ENCODE results near the gene KREMEN1. TPM values are rescaled to one million over a fixed set of nuclear protein-coding genes. Genes with fewer than 3 reads are reported as not detected.

KREMEN1 gene
- polyA plus RNA-seq, 1 of the 3 experiments (the other 2 are of a cell fraction) = 10.0 TPM

- H3K9ac ChIP-seq = peak overlapping the region; percentile 30; the same call in 1 of the 2 replicates
- 36% methylated on average over 12 of the region's 13 CpGs for WGBS (ENCODE audit: low lambda C conversion rate)
- TF ChIP-seq YY1 (IDR thresholded peaks at IDR 0.05; ENCODE audit: low read depth) (no peak), EP300 (IDR thresholded peaks at IDR 0.05; ENCODE audit: borderline replicate concordance in 1 of 2, low read depth in 1 of 2, low read length in 1 of 2) (no peak), FOXM1 (IDR thresholded peaks at IDR 0.05; ENCODE audit: low read depth) (no peak), TAF1 (IDR thresholded peaks at IDR 0.05; ENCODE audit: borderline replicate concordance, low read depth, low read length) (no peak), MXI1 (IDR thresholded peaks at IDR 0.05; ENCODE audit: low read depth, low read length) (no peak), RAD21 (IDR thresholded peaks at IDR 0.05; ENCODE audit: low read length) (no peak), GATA2 (CRISPR knock-in tag; IDR thresholded peaks at IDR 0.05) (no peak), CHD2 (IDR thresholded peaks at IDR 0.05; ENCODE audit: low read length, partially characterized antibody) (no peak), NRF1 (IDR thresholded peaks at IDR 0.05; ENCODE audit: low read depth, low read length) (no peak), RXRA (IDR thresholded peaks at IDR 0.05; ENCODE audit: borderline replicate concordance, low read depth) (no peak), TEAD4 (IDR thresholded peaks at IDR 0.05; ENCODE audit: borderline replicate concordance, insufficient read depth) (no peak), FOXJ3 (CRISPR knock-in tag; IDR thresholded peaks at IDR 0.05) (no peak), POLR2AphosphoS5 (IDR thresholded peaks at IDR 0.05; ENCODE audit: low read depth, low read length) (no peak), JUND (IDR thresholded peaks at IDR 0.05) (peak; percentile 52), IRF3 (IDR thresholded peaks at IDR 0.05; ENCODE audit: low read depth, low read length) (no peak), FOSL2 (IDR thresholded peaks at IDR 0.05; ENCODE audit: borderline replicate concordance, low read depth) (peak; percentile 53; the same call in 1 of the 2 replicates), NFIC (IDR thresholded peaks at IDR 0.05; ENCODE audit: borderline replicate concordance) (peak; percentile 61), USF2 (IDR thresholded peaks at IDR 0.05; ENCODE audit: borderline replicate concordance, low read depth, low read length) (no peak), ELF1 (IDR thresholded peaks at IDR 0.05) (no peak), MEF2A (IDR thresholded peaks at IDR 0.05; ENCODE audit: borderline replicate concordance, low read depth) (no peak), RFX5 (IDR thresholded peaks at IDR 0.05; ENCODE audit: low read length) (no peak), SIN3A (IDR thresholded peaks at IDR 0.05; ENCODE audit: borderline replicate concordance, low read depth, low read length) (no peak), EZH2phosphoT487 (IDR thresholded peaks at IDR 0.05; ENCODE audit: borderline replicate concordance, low read depth) (no peak)
- TF ChIP-seq, protein P1, sequence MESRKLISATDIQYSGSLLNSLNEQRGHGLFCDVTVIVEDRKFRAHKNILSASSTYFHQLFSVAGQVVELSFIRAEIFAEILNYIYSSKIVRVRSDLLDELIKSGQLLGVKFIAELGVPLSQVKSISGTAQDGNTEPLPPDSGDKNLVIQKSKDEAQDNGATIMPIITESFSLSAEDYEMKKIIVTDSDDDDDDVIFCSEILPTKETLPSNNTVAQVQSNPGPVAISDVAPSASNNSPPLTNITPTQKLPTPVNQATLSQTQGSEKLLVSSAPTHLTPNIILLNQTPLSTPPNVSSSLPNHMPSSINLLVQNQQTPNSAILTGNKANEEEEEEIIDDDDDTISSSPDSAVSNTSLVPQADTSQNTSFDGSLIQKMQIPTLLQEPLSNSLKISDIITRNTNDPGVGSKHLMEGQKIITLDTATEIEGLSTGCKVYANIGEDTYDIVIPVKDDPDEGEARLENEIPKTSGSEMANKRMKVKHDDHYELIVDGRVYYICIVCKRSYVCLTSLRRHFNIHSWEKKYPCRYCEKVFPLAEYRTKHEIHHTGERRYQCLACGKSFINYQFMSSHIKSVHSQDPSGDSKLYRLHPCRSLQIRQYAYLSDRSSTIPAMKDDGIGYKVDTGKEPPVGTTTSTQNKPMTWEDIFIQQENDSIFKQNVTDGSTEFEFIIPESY (IDR thresholded peaks at IDR 0.05; ENCODE audit: borderline replicate concordance, low read depth) = no peak
- TF ChIP-seq, protein P2, sequence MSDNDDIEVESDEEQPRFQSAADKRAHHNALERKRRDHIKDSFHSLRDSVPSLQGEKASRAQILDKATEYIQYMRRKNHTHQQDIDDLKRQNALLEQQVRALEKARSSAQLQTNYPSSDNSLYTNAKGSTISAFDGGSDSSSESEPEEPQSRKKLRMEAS (IDR thresholded peaks at IDR 0.05; ENCODE audit: low read depth) = peak; percentile 73
- TF ChIP-seq, protein P3, sequence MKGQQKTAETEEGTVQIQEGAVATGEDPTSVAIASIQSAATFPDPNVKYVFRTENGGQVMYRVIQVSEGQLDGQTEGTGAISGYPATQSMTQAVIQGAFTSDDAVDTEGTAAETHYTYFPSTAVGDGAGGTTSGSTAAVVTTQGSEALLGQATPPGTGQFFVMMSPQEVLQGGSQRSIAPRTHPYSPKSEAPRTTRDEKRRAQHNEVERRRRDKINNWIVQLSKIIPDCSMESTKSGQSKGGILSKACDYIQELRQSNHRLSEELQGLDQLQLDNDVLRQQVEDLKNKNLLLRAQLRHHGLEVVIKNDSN (IDR thresholded peaks at IDR 0.05; ENCODE audit: borderline replicate concordance, low read depth) = no peak
- TF ChIP-seq, protein P4, sequence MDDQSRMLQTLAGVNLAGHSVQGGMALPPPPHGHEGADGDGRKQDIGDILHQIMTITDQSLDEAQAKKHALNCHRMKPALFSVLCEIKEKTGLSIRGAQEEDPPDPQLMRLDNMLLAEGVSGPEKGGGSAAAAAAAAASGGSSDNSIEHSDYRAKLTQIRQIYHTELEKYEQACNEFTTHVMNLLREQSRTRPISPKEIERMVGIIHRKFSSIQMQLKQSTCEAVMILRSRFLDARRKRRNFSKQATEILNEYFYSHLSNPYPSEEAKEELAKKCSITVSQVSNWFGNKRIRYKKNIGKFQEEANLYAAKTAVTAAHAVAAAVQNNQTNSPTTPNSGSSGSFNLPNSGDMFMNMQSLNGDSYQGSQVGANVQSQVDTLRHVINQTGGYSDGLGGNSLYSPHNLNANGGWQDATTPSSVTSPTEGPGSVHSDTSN (IDR thresholded peaks at IDR 0.05) = peak; percentile 61
These were observed 28.1 kb upstream of the KREMEN1 start for GRCh38 chr22:29044657-29045176.

More at GRCh38 chr22:29044657-29045176, 28.1 kb upstream of the KREMEN1 start:
- H3K9me3 ChIP-seq = no peaks in the 10 kb centered on the region
- no peak overlapping the region for H3K4me3 ChIP-seq (ENCODE audit: low read depth in 2 of 2, low read length in 1 of 2)
- H4K20me1 ChIP-seq (ENCODE audit: insufficient read depth) = no peaks in the 10 kb centered on the region
- peaks cover 29% of the 10 kb centered on the region for H3F3A ChIP-seq (replicated peaks; ENCODE audit: insufficient read depth)
- peak overlapping the region; percentile 56 to 94; a peak in 3 of 4 replicates for H3K27ac ChIP-seq (ENCODE audit: low read depth in 2 of 2, low read length in 1 of 2)
- peaks cover 14 to 26% of the 10 kb centered on the region in 2 experiments for H3K36me3 ChIP-seq (replicated peaks in 1 of 2; ENCODE audit: control insufficient read depth in 1 of 2, insufficient read depth in 2 of 2, low read length in 1 of 2)
- no peaks in the 10 kb centered on the region for H3K9me2 ChIP-seq
- H3K79me2 ChIP-seq (ENCODE audit: insufficient read depth) = 0 out of 2 replicates have a peak, but pooled peaks cover 3% of the 10 kb centered on the region
- ChIA-PET CTCF (interaction anchor here (0.7 to 2.8 kb wide), 4 partner anchors 148 to 444 kb away, joined by 3 to 11 read pairs (median 4); no protein-coding TSS in a partner anchor), POLR2A (no interaction called here)
- H2AFZ ChIP-seq (ENCODE audit: low read depth) = no peak overlapping the region; the same call in 1 of the 2 replicates
- H3K27me3 ChIP-seq (ENCODE audit: insufficient read depth) = no peaks in the 10 kb centered on the region
- no peak for DNase-seq
- H3K4me1 ChIP-seq (ENCODE audit: control insufficient read depth in 1 of 2, insufficient read depth in 2 of 2, low read depth in 1 of 2, low read length in 1 of 2) = peaks cover 2 to 28% of the 10 kb centered on the region in 2 experiments; a peak in 3 of 4 replicates
- peak overlapping the region; percentile 71 for H3K4me2 ChIP-seq
